Measurements from ENCODE around the gene SLC25A47. TPM values are rescaled to one million over a fixed set of nuclear protein-coding genes. Genes with fewer than 3 reads are reported as not detected.

The SLC25A47 gene
- total RNA-seq, 1 experiment from 2014 or later = not detected

- TF ChIP-seq AFF4 (CRISPR knock-in tag; IDR thresholded peaks at IDR 0.05; ENCODE audit: borderline replicate concordance) = no peak
- no peak for TF ChIP-seq ZNF512 (CRISPR knock-in tag; IDR thresholded peaks at IDR 0.05; ENCODE audit: borderline replicate concordance)
These were observed 34.6 kb upstream of the SLC25A47 start (continued) for GRCh38 chr14:100288382-100289185.

- Mint-ChIP-seq H3K9me3 (no peaks in the 10 kb centered on the region), H3K4me3 (no peak overlapping the region), H3K27ac (peak overlapping the region; percentile 49; the same call in 1 of the 2 replicates), H3K36me3 (peaks cover 3% of the 10 kb centered on the region; the same call in 1 of the 2 replicates), H3K27me3 (ENCODE audit: low read depth) (no peaks in the 10 kb centered on the region), H3K4me1 (peaks cover 19% of the 10 kb centered on the region)
- peak; percentile 22 for DNase-seq (ENCODE audit: low spot score)
- ChIA-PET POLR2A (no interaction called here), CTCF (interaction anchor here (0.6 to 1.7 kb wide), 12 partner anchors 8 to 97 kb away, joined by 3 to 8 read pairs (median 3); no protein-coding TSS in a partner anchor)
- ATAC-seq = no peak
- TF ChIP-seq ZNF396 (CRISPR knock-in tag; IDR thresholded peaks at IDR 0.05; ENCODE audit: borderline replicate concordance) (no peak), FOXJ3 (CRISPR knock-in tag; IDR thresholded peaks at IDR 0.05; ENCODE audit: borderline replicate concordance) (no peak), ATF6 (CRISPR knock-in tag; IDR thresholded peaks at IDR 0.05) (no peak), HMGA2 (CRISPR knock-in tag; IDR thresholded peaks at IDR 0.05) (no peak), AR (CRISPR knock-in tag; IDR thresholded peaks at IDR 0.05) (no peak), NFYB (CRISPR knock-in tag; conservative IDR thresholded peaks at IDR 0.05; ENCODE audit: low read depth) (no peak), CTCF (IDR thresholded peaks at IDR 0.05) (no peak), E2F5 (CRISPR knock-in tag; IDR thresholded peaks at IDR 0.05) (no peak), AFF4 (CRISPR knock-in tag; IDR thresholded peaks at IDR 0.05; ENCODE audit: borderline replicate concordance) (no peak), HMGXB4 (CRISPR knock-in tag; IDR thresholded peaks at IDR 0.05) (no peak)
These were observed 33.1 kb upstream of the SLC25A47 start for GRCh38 chr14:100289916-100290606.
